Panc1 (cell line): ENCODE measurements around the gene SHANK2. TPM values are rescaled to one million over a fixed set of nuclear protein-coding genes. Genes with fewer than 3 reads are reported as not detected.

Experiments used
- ATAC-seq: fragments of 200-7000 bp; cut with Tn5 transposase; 2 replicates; pipeline ENCODE4 v1.9.1; 2020; ENCODE audit warnings: mild to moderate bottlenecking, moderate library complexity
- BruUV-seq: library from RNA; stranded (reverse); fragments of 400-500 nt; replicated peaks from 2 replicates; lab custom pipeline; 2021; lab: Mats Ljungman, UMichigan
- CTCF ChIA-PET: fragments of 300-600 bp; sonication (Branson Sonifier 250); formaldehyde crosslinking; loops from one replicate; lab custom pipeline; 2022; ENCODE audit warnings: antibody characterized with exemption; lab: Charles Lee
- POLR2A ChIA-PET: fragments of 300-600 bp; sonication (Branson Sonifier 250); formaldehyde crosslinking; loops from one replicate; lab custom pipeline; 2022; ENCODE audit warnings: antibody characterized with exemption; lab: Charles Lee
- DNase-seq: peaks from one replicate; pipeline ENCODE4 v3.0.0-alpha.2; 2010; ENCODE audit warnings: low read depth, low spot score
- H3K27ac ChIP-seq: 2 replicates; pipeline ENCODE4 v1.5.1; 2011; ENCODE audit warnings: mild to moderate bottlenecking, low read length, inconsistent platforms
- H3K27me3 ChIP-seq: fragments of 200-500 bp; sonication (Bioruptor generic); 2 replicates; pipeline ENCODE4 v1.6.0; 2014; ENCODE audit warnings: low read length, inconsistent platforms; ENCODE audit not compliant: control insufficient read depth, insufficient read depth
- H3K36me3 ChIP-seq: fragments of 200-500 bp; sonication (Bioruptor generic); 2 replicates; pipeline ENCODE4 v1.5.1; 2014; ENCODE audit warnings: inconsistent platforms, mild to moderate bottlenecking, low read length, moderate library complexity; ENCODE audit not compliant: control insufficient read depth, insufficient read depth
- H3K4me1 ChIP-seq: 2 replicates; pipeline ENCODE4 v1.5.1; 2011; ENCODE audit warnings: inconsistent platforms, mild to moderate bottlenecking, low read length, moderate library complexity; ENCODE audit not compliant: control insufficient read depth, insufficient read depth
- H3K4me3 ChIP-seq, 2 experiments: 2 replicates each; pipeline ENCODE4 v1.5.1; 2011 to 2012; ENCODE audit warnings: low read depth in 2 of 2, low read length in 2 of 2, mild to moderate bottlenecking in 2 of 2, inconsistent platforms in 1 of 2, moderate library complexity in 1 of 2
- H3K9me3 ChIP-seq: fragments of 200-500 bp; sonication (Bioruptor generic); 2 replicates; pipeline ENCODE4 v1.5.1; 2014; ENCODE audit warnings: low read depth, mild to moderate bottlenecking, inconsistent platforms, low read length, moderate library complexity; ENCODE audit not compliant: control insufficient read depth, insufficient read depth
- CTCF ChIP-seq: fragments of 450-650 bp; IDR thresholded peaks from 2 replicates; pipeline ENCODE4 v1.5.1; 2017; ENCODE audit warnings: mild to moderate bottlenecking
- POLR2AphosphoS5 ChIP-seq: IDR thresholded peaks from 2 replicates; pipeline ENCODE4 v1.6.1; 2012; ENCODE audit warnings: mild to moderate bottlenecking, low read depth, low read length, moderate library complexity
- REST ChIP-seq, 2 experiments: IDR thresholded peaks; 2 replicates each; pipeline ENCODE4 v1.6.1; 2011 to 2012; ENCODE audit warnings: low read depth in 2 of 2, control low read depth in 1 of 2, low read length in 1 of 2, mild to moderate bottlenecking in 1 of 2, moderate library complexity in 1 of 2; ENCODE audit not compliant: insufficient read depth in 1 of 2
- SIN3A ChIP-seq: IDR thresholded peaks from 2 replicates; pipeline ENCODE4 v1.6.1; 2012; ENCODE audit warnings: low read depth, mild to moderate bottlenecking, low read length, moderate library complexity, borderline replicate concordance; ENCODE audit not compliant: insufficient read depth
- TCF7L2 ChIP-seq: IDR thresholded peaks from 2 replicates; pipeline ENCODE4 v1.6.1; 2011; ENCODE audit warnings: mild to moderate bottlenecking, low read depth, low read length, inconsistent platforms
- in situ Hi-C: cut with HindIII; loops from 2 replicates; pipeline ENCODE4 v1.10.0; 2016; ENCODE audit warnings: low sequenced_read_pairs, low pct_unique_long_range_greater_than_20kb
- intact Hi-C: fragments of 100-400 bp; cut with micrococcal nuclease; formaldehyde crosslinking; loops from one replicate; pipeline ENCODE4 v1.10.0; 2022; ENCODE audit not compliant: unreplicated experiment
- total RNA-seq: library from RNA; stranded (reverse); gene quantifications from one replicate; pipeline ENCODE4 v1.2.1, GENCODE V29; 2021; ENCODE audit not compliant: unreplicated experiment

SHANK2 gene
- total RNA-seq, 1 experiment from 2014 or later = 1.7 TPM

GRCh38 chr11:71294846-71295600, 42.6 kb upstream of the SHANK2 start:
- intact Hi-C loops = no loop called here
- Histone ChIP-seq H3K4me1 (0 out of 2 replicates have a peak, but pooled peaks cover 11% of the 10 kb centered on the region), H3K27me3 (no peaks in the 10 kb centered on the region), H3K4me3 (no peak overlapping the region), H3K27ac (no peak overlapping the region), H3K36me3 (no peaks in the 10 kb centered on the region), H3K9me3 (peaks cover 3% of the 10 kb centered on the region; the same call in 1 of the 2 replicates)
- no peak for ATAC-seq
- DNase-seq = no peak
- CTCF ChIA-PET = no interaction called here
- in situ Hi-C loops = no loop called here
- no peak for TF ChIP-seq REST (IDR thresholded peaks at IDR 0.05; ENCODE audit: insufficient read depth in 1 of 2, low read depth in 2 of 2, low read length in 1 of 2)
- TF ChIP-seq TCF7L2 = no peak
- TF ChIP-seq POLR2AphosphoS5 = no peak
- no peak for TF ChIP-seq CTCF
- TF ChIP-seq SIN3A = no peak
- POLR2A ChIA-PET = no interaction called here
- BruUV-seq = no TSS peak

- no peak for ATAC-seq
Measured at GRCh38 chr11:71293961-71294782, 41.8 kb upstream of the SHANK2 start.

More at GRCh38 chr11:71293961-71294782, 41.8 kb upstream of the SHANK2 start:
- Histone ChIP-seq H3K27ac (no peak overlapping the region), H3K27me3 (no peaks in the 10 kb centered on the region), H3K36me3 (no peaks in the 10 kb centered on the region), H3K9me3 (peaks cover 3% of the 10 kb centered on the region; the same call in 1 of the 2 replicates), H3K4me1 (0 out of 2 replicates have a peak, but pooled peaks cover 7% of the 10 kb centered on the region), H3K4me3 (no peak overlapping the region)
- in situ Hi-C loops = no loop called here
- BruUV-seq = no TSS peak
- ChIA-PET POLR2A (no interaction called here), CTCF (no interaction called here)
- intact Hi-C loops = no loop called here
- no peak for DNase-seq
- TF ChIP-seq REST (IDR thresholded peaks at IDR 0.05; ENCODE audit: insufficient read depth in 1 of 2, low read depth in 2 of 2, low read length in 1 of 2) = no peak
- no peak for TF ChIP-seq POLR2AphosphoS5
- TF ChIP-seq CTCF = no peak
- no peak for TF ChIP-seq SIN3A
- TF ChIP-seq TCF7L2 = no peak
